Muscle of back (tissue), 11 donors: Measurements from ENCODE around the gene PTPN14. TPM values are rescaled to one million over a fixed set of nuclear protein-coding genes. Genes with fewer than 3 reads are reported as not detected.
A peak's percentile ranks its signal among the peaks of the same experiment; 100 is the strongest.

Experiments
- DNase-seq, 3 donors: peaks; one replicate each; pipeline versions ENCODE4 v3.0.0 to v3.0.0-alpha.2; 2013
- polyA plus RNA-seq, 10 donors: library from polyadenylated mRNA; unstranded; fragments of 120-200 nt; gene quantifications; one replicate each; pipeline ENCODE4 v1.2.1, GENCODE V29; 2013; ENCODE audit not compliant: insufficient read length in 10 of 10

The PTPN14 gene
- polyA plus RNA-seq, 10 donors = 16.0 to 27.8 (median 19.1) TPM

DNA sequence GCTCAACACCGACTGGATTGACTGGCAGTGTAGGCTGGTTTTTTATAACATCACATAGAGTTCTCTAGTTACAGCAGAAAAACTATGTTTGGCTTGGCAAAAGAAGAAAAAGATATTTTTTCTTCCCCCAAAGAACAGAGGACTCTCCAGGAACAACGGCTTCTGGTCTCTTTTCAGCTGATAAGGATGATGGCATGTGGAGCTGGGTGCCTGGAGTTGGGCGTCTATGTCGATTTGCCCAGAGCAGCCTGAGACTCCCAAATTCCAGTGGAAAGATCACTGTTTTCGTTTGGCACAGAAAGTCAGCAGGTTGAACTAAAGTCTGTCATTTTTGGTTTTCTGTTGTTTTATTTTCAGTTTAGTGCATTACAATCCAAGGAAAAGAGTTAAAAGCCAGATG is 179.3 kb downstream of the PTPN14 start:
- peak in 1 of 3 donors; percentile 14 for DNase-seq

GRCh38 chr1:214370615-214371014 is 180.8 kb downstream of the PTPN14 start:
- no peak for DNase-seq

- DNase-seq = no peak
These were observed 182.0 kb downstream of the PTPN14 start for GRCh38 chr1:214369364-214369763.

DNA sequence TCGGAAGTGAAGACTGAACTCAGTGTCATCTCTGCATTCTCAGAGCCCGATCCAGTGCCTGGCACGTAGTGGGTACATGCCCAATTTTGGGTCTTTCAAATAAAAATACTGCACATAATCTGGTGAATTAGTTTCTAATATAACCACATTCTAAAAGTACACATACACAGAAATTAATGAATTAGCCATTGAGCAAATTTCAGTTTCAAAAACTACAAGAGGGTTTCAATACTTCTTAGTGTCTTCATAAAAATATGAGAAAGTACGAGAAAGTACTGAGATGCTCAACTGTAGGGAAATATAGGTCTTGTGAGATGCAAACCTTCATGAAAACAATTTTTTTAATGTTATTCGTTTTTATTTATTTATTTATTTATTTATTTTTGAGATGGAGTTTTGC is 183.6 kb downstream of the PTPN14 start:
- no peak for DNase-seq

DNA sequence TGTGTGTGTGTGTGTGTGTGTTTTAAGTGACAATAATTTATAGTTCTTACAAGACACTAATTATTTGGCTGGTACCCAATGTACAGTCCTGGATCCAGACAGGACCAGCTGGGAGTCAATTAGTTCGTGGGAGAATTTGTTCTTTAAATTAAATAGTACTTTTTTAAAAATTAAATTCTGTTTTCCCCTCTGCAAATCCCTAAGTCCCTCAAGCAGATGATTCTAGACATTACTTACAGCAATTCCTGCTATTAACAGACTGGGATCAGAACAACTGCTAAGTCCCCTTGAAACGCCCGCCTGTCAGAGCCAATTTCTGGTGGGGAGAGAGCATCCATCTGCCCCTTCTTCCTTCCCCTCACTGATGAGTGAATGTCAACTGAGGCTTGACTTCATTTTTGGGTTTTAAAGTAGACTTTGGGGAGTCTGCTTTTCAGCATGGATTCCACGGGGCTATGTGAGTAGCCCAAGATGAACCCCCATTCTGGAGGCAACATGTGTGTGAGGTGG is 186.6 kb downstream of the PTPN14 start:
- peak in 2 of 3 donors; percentile 10 to 67 for DNase-seq

GRCh38 chr1:214364386-214364785 is 187.0 kb downstream of the PTPN14 start:
- DNase-seq = peak; percentile 12 to 77 (median 64)

GRCh38 chr1:214363386-214363785 is 188.0 kb downstream of the PTPN14 start:
- DNase-seq = no peak

DNA sequence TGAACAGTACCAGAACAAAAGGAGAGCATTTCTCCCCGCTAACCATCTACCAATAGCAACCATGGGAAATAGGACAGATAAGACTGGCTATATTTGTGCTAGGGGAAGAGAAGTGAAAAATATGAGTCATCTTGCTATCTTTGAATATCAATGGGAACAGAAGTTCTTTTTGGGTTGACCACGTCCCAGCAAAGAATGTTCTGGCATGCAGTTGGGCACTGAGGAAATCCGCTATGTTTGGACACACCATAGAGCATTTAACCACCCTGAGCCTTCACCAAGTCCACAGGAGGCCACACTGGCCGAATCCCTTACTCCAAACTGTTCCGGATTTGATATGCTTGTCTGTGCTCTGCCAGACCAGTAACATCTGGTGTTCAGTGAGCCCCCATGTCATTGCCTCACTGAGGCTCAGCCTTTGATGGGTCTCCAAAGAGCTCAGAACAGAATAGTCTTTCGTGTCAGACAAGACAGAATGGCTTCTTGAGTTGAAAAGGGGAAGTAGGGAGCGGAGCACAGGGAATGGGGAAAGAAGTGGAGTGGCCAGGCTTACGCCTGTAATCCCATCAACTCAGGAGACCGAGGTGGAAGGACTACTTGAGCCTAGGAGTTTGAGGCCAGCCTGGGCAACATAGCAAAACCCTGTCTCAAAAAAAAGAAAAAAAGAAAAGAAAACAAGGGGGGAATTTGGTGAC is 189.1 kb downstream of the PTPN14 start:
- peak in 1 of 3 donors; percentile 27 for DNase-seq

GRCh38 chr1:214361636-214362035 is 189.8 kb downstream of the PTPN14 start:
- no peak for DNase-seq

GRCh38 chr1:214360525-214361164 is 190.8 kb downstream of the PTPN14 start:
- DNase-seq = no peak

- no peak for DNase-seq
These were observed 191.3 kb downstream of the PTPN14 start for GRCh38 chr1:214360116-214360515.

- no peak for DNase-seq
These were observed 196.8 kb downstream of the PTPN14 start for GRCh38 chr1:214354440-214355148.

DNA sequence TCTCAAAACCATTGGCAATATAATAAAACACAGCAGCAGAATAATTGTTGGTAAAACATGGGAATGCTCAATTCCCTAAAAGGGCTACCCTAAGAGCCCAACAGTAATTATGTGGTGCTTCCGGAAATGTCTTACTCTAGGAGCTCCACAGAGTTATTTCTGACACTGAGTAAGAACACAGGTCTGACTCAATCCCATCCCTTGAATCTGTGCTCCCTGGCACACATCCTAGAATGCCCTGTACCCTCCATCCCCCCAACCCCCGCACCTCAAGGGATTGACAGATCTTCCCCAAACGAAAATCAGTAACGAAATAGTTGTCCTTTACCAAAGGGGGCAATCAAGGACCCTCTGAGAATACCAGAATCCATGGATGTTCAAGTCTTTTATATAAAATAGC is 198.6 kb downstream of the PTPN14 start:
- no peak for DNase-seq

DNA sequence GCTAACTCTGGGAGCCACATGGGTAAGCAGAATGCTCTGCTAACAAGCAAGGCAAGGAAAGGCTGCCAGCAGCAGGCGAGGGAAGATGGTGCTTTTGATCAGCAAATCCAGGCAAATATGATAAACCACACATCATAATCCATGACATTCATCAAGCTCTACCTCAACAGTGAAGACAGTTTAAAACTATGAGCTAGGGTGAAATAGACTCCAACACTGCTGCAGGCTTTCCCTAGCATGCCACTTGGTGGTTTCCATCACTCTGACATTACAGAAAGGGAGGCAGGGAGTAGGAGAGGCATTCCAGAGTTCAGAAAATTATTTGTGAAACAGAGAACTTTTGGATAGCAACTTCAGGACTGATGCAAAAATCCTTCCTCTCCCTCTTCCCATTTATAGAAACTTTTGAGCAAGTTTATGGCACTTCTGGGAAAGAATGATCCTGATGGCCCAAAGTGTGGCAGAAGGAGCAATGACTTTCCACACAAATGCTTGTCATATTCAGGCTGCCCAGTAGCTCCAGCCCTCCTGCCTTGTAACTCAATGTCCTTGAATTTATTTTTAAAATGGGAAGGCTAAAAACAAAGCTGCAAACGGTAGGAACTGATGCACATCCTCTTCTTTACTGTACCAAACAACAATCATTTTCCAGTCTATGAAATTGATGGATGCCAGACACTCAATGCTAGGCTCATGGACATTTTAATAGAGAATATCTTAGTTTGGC is 199.7 kb downstream of the PTPN14 start:
- DNase-seq = no peak

DNA sequence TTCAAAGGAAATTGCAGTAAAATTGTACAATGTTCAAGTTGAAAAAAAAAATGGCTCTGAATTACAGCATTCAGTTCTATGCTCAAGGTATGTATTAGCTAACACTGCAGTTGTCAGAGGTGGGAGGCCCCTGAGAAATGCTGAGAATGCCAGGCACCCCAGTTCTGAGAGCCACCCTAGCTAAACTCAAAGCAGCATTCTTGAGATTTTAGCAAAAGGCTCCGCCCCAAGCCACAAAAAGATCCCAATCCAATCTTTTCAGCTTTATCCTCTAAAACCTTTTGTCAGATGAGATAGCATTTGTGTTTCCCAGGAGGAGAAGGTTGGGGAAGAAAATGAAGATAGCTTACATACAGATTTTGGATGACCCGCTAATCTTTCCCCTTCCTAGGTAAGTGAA is 201.6 kb downstream of the PTPN14 start:
- DNase-seq = no peak

GRCh38 chr1:214349008-214349407 is 202.4 kb downstream of the PTPN14 start:
- DNase-seq = no peak

DNA sequence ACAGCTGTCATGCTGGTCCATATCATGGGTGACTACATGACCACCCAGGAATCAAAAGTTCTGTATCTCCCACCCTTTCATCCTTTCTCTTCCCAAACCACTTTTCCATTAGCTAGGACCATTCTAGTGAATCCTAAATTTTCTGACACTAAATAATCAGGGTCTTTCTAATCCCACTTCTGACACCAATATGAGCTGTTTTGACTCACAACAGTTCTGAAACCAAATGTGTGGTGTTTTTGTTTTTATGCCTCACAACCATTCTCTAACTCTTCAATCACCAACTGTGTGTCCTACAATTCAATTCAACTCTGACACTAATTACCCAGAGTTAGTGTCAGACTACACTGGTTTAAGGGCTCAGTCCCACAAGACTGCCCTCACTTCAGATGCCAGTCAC is 206.5 kb downstream of the PTPN14 start:
- DNase-seq = no peak

GRCh38 chr1:214342525-214342924 is 208.9 kb downstream of the PTPN14 start:
- DNase-seq = no peak

DNA sequence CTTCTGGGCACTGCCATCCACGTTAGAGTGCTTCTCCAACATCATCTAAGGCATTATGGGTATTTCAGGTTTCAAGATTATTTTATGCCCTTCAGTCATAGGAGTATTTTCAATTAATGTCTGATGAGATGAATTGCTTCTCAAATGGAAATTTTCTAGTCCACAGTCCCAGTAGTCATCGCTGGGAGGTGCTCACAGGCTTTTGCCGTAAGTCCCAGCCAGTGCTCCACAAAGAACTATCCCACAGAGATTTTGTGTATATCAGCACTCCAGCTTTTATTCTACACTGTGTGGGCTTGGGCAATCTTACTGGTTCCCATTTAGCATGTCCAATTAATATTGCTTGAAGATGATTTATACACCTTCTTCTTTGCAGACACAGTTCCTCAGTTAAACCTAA is 209.5 kb downstream of the PTPN14 start:
- DNase-seq = no peak

DNA sequence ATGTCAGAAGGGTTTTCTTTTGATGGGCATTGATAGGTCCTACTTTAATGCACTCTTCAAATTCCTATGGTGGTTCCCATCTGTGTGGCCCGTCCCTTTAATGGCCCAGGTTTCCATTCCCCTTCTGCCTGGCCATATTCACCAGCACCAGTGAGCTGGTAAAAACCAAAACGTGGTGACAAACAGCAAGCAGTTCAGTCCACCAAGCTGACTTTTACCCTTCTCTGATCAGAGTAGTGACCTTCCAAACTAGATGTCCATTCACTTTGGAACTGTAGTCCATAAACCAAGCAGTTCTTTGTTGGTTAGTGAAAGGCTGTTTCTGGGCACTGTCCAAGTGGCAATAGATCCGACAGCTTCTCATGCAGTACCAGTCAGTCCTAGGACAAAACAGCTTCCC is 209.9 kb downstream of the PTPN14 start:
- DNase-seq = no peak

- no peak for DNase-seq
These were observed 213.2 kb downstream of the PTPN14 start for GRCh38 chr1:214338212-214338611.

- DNase-seq = peak in 2 of 3 donors; percentile 60 to 70
These were observed 213.9 kb downstream of the PTPN14 start for GRCh38 chr1:214337511-214337910.
